ENCODE measurements around the gene FOXK2.

The FOXK2 gene

GRCh38 chr17:82592289-82592766 is 72.8 kb downstream of the FOXK2 start:
- Histone ChIP-seq H3K4me1 (ENCODE audit: control insufficient read depth, insufficient read depth, low read length) (peaks cover 45% of the 10 kb centered on the region), H3K27ac (ENCODE audit: low read length) (peak overlapping the region; percentile 83), H3K9ac (ENCODE audit: low read length in 2 of 2) (peak overlapping the region in 1 of 2 donors; percentile 42), H3K9me3 (ENCODE audit: control insufficient read depth in 2 of 2, low read length in 2 of 2) (no peaks in the 10 kb centered on the region), H3K27me3 (ENCODE audit: control insufficient read depth in 1 of 2, insufficient read depth in 2 of 2, low read length in 2 of 2) (no peaks in the 10 kb centered on the region), H3K4me3 (ENCODE audit: low read length in 2 of 2) (peak overlapping the region in 1 of 2 donors; percentile 81), H3K36me3 (ENCODE audit: control insufficient read depth in 2 of 2, insufficient read depth in 2 of 2, low read length in 2 of 2) (peaks cover 12 to 16% of the 10 kb centered on the region in 2 donors)

GRCh38 chr17:82592767-82593589 is 73.4 kb downstream of the FOXK2 start:
- peak overlapping the region; percentile 78 to 83 for H3K9ac ChIP-seq (ENCODE audit: low read length in 2 of 2)
- H3K36me3 ChIP-seq (ENCODE audit: control insufficient read depth in 2 of 2, insufficient read depth in 2 of 2, low read length in 2 of 2), result peaks cover 8 to 10% of the 10 kb centered on the region in 2 donors
- H3K27ac ChIP-seq (ENCODE audit: low read length), result peak overlapping the region; percentile 83
- no peaks in the 10 kb centered on the region for H3K27me3 ChIP-seq (ENCODE audit: control insufficient read depth in 1 of 2, insufficient read depth in 2 of 2, low read length in 2 of 2)
- no peaks in the 10 kb centered on the region for H3K9me3 ChIP-seq (ENCODE audit: control insufficient read depth in 2 of 2, low read length in 2 of 2)
- peaks cover 42% of the 10 kb centered on the region for H3K4me1 ChIP-seq (ENCODE audit: control insufficient read depth, insufficient read depth, low read length)
- H3K4me3 ChIP-seq (ENCODE audit: low read length in 2 of 2), result peak overlapping the region; percentile 81 to 84

- H3K4me1 ChIP-seq (ENCODE audit: control insufficient read depth, insufficient read depth, low read length), result peaks cover 35% of the 10 kb centered on the region
- peak overlapping the region; percentile 81 to 84 for H3K4me3 ChIP-seq (ENCODE audit: low read length in 2 of 2)
- no peaks in the 10 kb centered on the region for H3K27me3 ChIP-seq (ENCODE audit: control insufficient read depth in 1 of 2, insufficient read depth in 2 of 2, low read length in 2 of 2)
- peak overlapping the region; percentile 83 for H3K27ac ChIP-seq (ENCODE audit: low read length)
- no peaks in the 10 kb centered on the region for H3K9me3 ChIP-seq (ENCODE audit: control insufficient read depth in 2 of 2, low read length in 2 of 2)
- peaks cover 11 to 14% of the 10 kb centered on the region in 2 donors for H3K36me3 ChIP-seq (ENCODE audit: control insufficient read depth in 2 of 2, insufficient read depth in 2 of 2, low read length in 2 of 2)
- peak overlapping the region; percentile 78 to 83 for H3K9ac ChIP-seq (ENCODE audit: low read length in 2 of 2)
Observed at GRCh38 chr17:82593590-82594087, 74.1 kb downstream of the FOXK2 start.

- no peaks in the 10 kb centered on the region for H3K27me3 ChIP-seq (ENCODE audit: control insufficient read depth in 1 of 2, insufficient read depth in 2 of 2, low read length in 2 of 2)
- H3K4me3 ChIP-seq (ENCODE audit: low read length in 2 of 2), result no peak overlapping the region
- no peaks in the 10 kb centered on the region for H3K9me3 ChIP-seq (ENCODE audit: control insufficient read depth in 2 of 2, low read length in 2 of 2)
- no peak overlapping the region for H3K9ac ChIP-seq (ENCODE audit: low read length in 2 of 2)
- H3K36me3 ChIP-seq (ENCODE audit: control insufficient read depth in 2 of 2, insufficient read depth in 2 of 2, low read length in 2 of 2), result peaks cover 11 to 15% of the 10 kb centered on the region in 2 donors
- H3K27ac ChIP-seq (ENCODE audit: low read length), result no peak overlapping the region
- H3K4me1 ChIP-seq (ENCODE audit: control insufficient read depth, insufficient read depth, low read length), result peaks cover 35% of the 10 kb centered on the region
Observed at GRCh38 chr17:82594571-82594970, 75.0 kb downstream of the FOXK2 start.

- Histone ChIP-seq H3K27ac (ENCODE audit: low read length) (no peak overlapping the region), H3K9ac (ENCODE audit: low read length in 2 of 2) (no peak overlapping the region), H3K4me1 (ENCODE audit: control insufficient read depth, insufficient read depth, low read length) (peaks cover 30% of the 10 kb centered on the region), H3K36me3 (ENCODE audit: control insufficient read depth in 2 of 2, insufficient read depth in 2 of 2, low read length in 2 of 2) (peaks cover 15 to 19% of the 10 kb centered on the region in 2 donors), H3K4me3 (ENCODE audit: low read length in 2 of 2) (no peak overlapping the region), H3K9me3 (ENCODE audit: control insufficient read depth in 2 of 2, low read length in 2 of 2) (no peaks in the 10 kb centered on the region), H3K27me3 (ENCODE audit: control insufficient read depth in 1 of 2, insufficient read depth in 2 of 2, low read length in 2 of 2) (no peaks in the 10 kb centered on the region)
Observed at GRCh38 chr17:82595893-82596292, 76.4 kb downstream of the FOXK2 start.

GRCh38 chr17:82596296-82596695 is 76.8 kb downstream of the FOXK2 start:
- no peak overlapping the region for H3K27ac ChIP-seq (ENCODE audit: low read length)
- H3K4me3 ChIP-seq (ENCODE audit: low read length in 2 of 2), result no peak overlapping the region
- no peaks in the 10 kb centered on the region for H3K9me3 ChIP-seq (ENCODE audit: control insufficient read depth in 2 of 2, low read length in 2 of 2)
- H3K4me1 ChIP-seq (ENCODE audit: control insufficient read depth, insufficient read depth, low read length), result peaks cover 26% of the 10 kb centered on the region
- peaks cover 15 to 19% of the 10 kb centered on the region in 2 donors for H3K36me3 ChIP-seq (ENCODE audit: control insufficient read depth in 2 of 2, insufficient read depth in 2 of 2, low read length in 2 of 2)
- no peaks in the 10 kb centered on the region for H3K27me3 ChIP-seq (ENCODE audit: control insufficient read depth in 1 of 2, insufficient read depth in 2 of 2, low read length in 2 of 2)
- H3K9ac ChIP-seq (ENCODE audit: low read length in 2 of 2), result no peak overlapping the region

GRCh38 chr17:82596837-82597672 is 77.5 kb downstream of the FOXK2 start:
- no peaks in the 10 kb centered on the region for H3K9me3 ChIP-seq (ENCODE audit: control insufficient read depth in 2 of 2, low read length in 2 of 2)
- peaks cover 19% of the 10 kb centered on the region for H3K4me1 ChIP-seq (ENCODE audit: control insufficient read depth, insufficient read depth, low read length)
- H3K36me3 ChIP-seq (ENCODE audit: control insufficient read depth in 2 of 2, insufficient read depth in 2 of 2, low read length in 2 of 2), result peaks cover 22 to 27% of the 10 kb centered on the region in 2 donors
- no peak overlapping the region for H3K9ac ChIP-seq (ENCODE audit: low read length in 2 of 2)
- H3K4me3 ChIP-seq (ENCODE audit: low read length in 2 of 2), result no peak overlapping the region
- H3K27ac ChIP-seq (ENCODE audit: low read length), result no peak overlapping the region
- H3K27me3 ChIP-seq (ENCODE audit: control insufficient read depth in 1 of 2, insufficient read depth in 2 of 2, low read length in 2 of 2), result no peaks in the 10 kb centered on the region

- H3K36me3 ChIP-seq (ENCODE audit: control insufficient read depth in 2 of 2, insufficient read depth in 2 of 2, low read length in 2 of 2), result peaks cover 34 to 38% of the 10 kb centered on the region in 2 donors
Observed at GRCh38 chr17:82598256-82599119, 79.0 kb downstream of the FOXK2 start.

GRCh38 chr17:82599674-82600661 is 80.4 kb downstream of the FOXK2 start:
- Histone ChIP-seq H3K9ac (ENCODE audit: low read length in 2 of 2) (no peak overlapping the region), H3K36me3 (ENCODE audit: control insufficient read depth in 2 of 2, insufficient read depth in 2 of 2, low read length in 2 of 2) (peaks cover 42 to 44% of the 10 kb centered on the region in 2 donors), H3K27me3 (ENCODE audit: control insufficient read depth in 1 of 2, insufficient read depth in 2 of 2, low read length in 2 of 2) (no peaks in the 10 kb centered on the region), H3K4me3 (ENCODE audit: low read length in 2 of 2) (no peak overlapping the region), H3K27ac (ENCODE audit: low read length) (no peak overlapping the region), H3K9me3 (ENCODE audit: control insufficient read depth in 2 of 2, low read length in 2 of 2) (no peaks in the 10 kb centered on the region), H3K4me1 (ENCODE audit: control insufficient read depth, insufficient read depth, low read length) (no peaks in the 10 kb centered on the region)

More at GRCh38 chr17:82598256-82599119, 79.0 kb downstream of the FOXK2 start:
- no peaks in the 10 kb centered on the region for H3K27me3 ChIP-seq (ENCODE audit: control insufficient read depth in 1 of 2, insufficient read depth in 2 of 2, low read length in 2 of 2)
- H3K9ac ChIP-seq (ENCODE audit: low read length in 2 of 2), result no peak overlapping the region
- peaks cover 6% of the 10 kb centered on the region for H3K4me1 ChIP-seq (ENCODE audit: control insufficient read depth, insufficient read depth, low read length)
- no peak overlapping the region for H3K4me3 ChIP-seq (ENCODE audit: low read length in 2 of 2)
- no peak overlapping the region for H3K27ac ChIP-seq (ENCODE audit: low read length)
- no peaks in the 10 kb centered on the region for H3K9me3 ChIP-seq (ENCODE audit: control insufficient read depth in 2 of 2, low read length in 2 of 2)
